ENCODE data around the gene FLCN.
"Not testable (repeated sequence)": the region's sequence is repeated elsewhere in the genome, so short reads cannot be mapped to it uniquely, and the experiment has no call there.

Gene FLCN

GRCh38 chr17:17237026-17237799 is at the start of gene FLCN:
Gene FLCN (minus strand): TSS chr17:17237168. CDS start chr17:17228137, 9,031 bp downstream.
- DNase-seq, result peak; percentile 27 to 54

GRCh38 chr17:17285951-17286350 is 49.0 kb upstream of the FLCN start:
- DNase-seq, result no peak

GRCh38 chr17:17280613-17281549 is 43.9 kb upstream of the FLCN start, which contains the start of gene COPS3:
Gene COPS3 (minus strand): TSS chr17:17281246. CDS start chr17:17281186, 60 bp downstream.
- DNase-seq, result peak; percentile 75 to 77

- DNase-seq, result peak in 1 of 2 experiments; percentile 8
Observed at GRCh38 chr17:17279316-17279715, 42.3 kb upstream of the FLCN start.

- not testable (repeated sequence) for DNase-seq
Observed at GRCh38 chr17:17277431-17277830, 40.5 kb upstream of the FLCN start.

- DNase-seq, result no peak
Observed at GRCh38 chr17:17275971-17276370, 39.0 kb upstream of the FLCN start.

- peak in 1 of 2 experiments; percentile 0 for DNase-seq
Observed at GRCh38 chr17:17269926-17270773, 33.2 kb upstream of the FLCN start.

GRCh38 chr17:17264430-17264829 is 27.5 kb upstream of the FLCN start:
- DNase-seq, result no peak

GRCh38 chr17:17258998-17259397 is 22.0 kb upstream of the FLCN start:
- no peak for DNase-seq

- no peak for DNase-seq
Observed at GRCh38 chr17:17258011-17258410, 21.0 kb upstream of the FLCN start.

- no peak for DNase-seq
Observed at GRCh38 chr17:17256316-17256715, 19.3 kb upstream of the FLCN start.

GRCh38 chr17:17255689-17256088 is 18.7 kb upstream of the FLCN start:
- not testable (repeated sequence) for DNase-seq

- DNase-seq, result no peak
Observed at GRCh38 chr17:17254036-17254435, 17.1 kb upstream of the FLCN start.

- no peak for DNase-seq
Observed at GRCh38 chr17:17253406-17253805, 16.4 kb upstream of the FLCN start.

GRCh38 chr17:17252149-17252661 is 15.2 kb upstream of the FLCN start:
- DNase-seq, result no peak

GRCh38 chr17:17246879-17247278 is 9.9 kb upstream of the FLCN start:
- no peak for DNase-seq

- DNase-seq, result no peak
Observed at GRCh38 chr17:17243163-17243562, 6.2 kb upstream of the FLCN start.

- DNase-seq, result no peak
Observed at GRCh38 chr17:17242246-17242645, 5.3 kb upstream of the FLCN start.

- no peak for DNase-seq
Observed at GRCh38 chr17:17241656-17242055, 4.7 kb upstream of the FLCN start.

GRCh38 chr17:17239832-17240231 is 2.9 kb upstream of the FLCN start:
- no peak for DNase-seq

- DNase-seq, result no peak
Observed at GRCh38 chr17:17236295-17237025, 508 bp downstream of the FLCN start.
